Renal pelvis (tissue), 12 donors: ENCODE measurements around the gene PPP6C. TPM values are rescaled to one million over a fixed set of nuclear protein-coding genes. Genes with fewer than 3 reads are reported as not detected.
"Not testable (repeated sequence)": the region's sequence is repeated elsewhere in the genome, so short reads cannot be mapped to it uniquely, and the experiment has no call there.

ENCODE experiments used
- DNase-seq: peaks from one replicate; pipeline ENCODE4 v3.0.0-alpha.2; 2013
- long read RNA-seq, 16 experiments: transcript quantifications; one replicate each; lab custom pipeline, GENCODE V29; 2026
- polyA plus RNA-seq, 3 donors: library from polyadenylated mRNA; unstranded; fragments of 120-200 nt; gene quantifications; one replicate each; pipeline ENCODE4 v1.2.1, GENCODE V29; 2013; ENCODE audit not compliant: insufficient read length in 3 of 3

Gene PPP6C
- 10 to 100 TPM; 44.9 to 54.3 (median 51.0) TPM for polyA plus RNA-seq
- long read RNA-seq, donor 1, full-length matches to known transcripts: 29 of 53 reads
- long read RNA-seq, donor 1, partial matches to known transcripts: 24 of 53 reads
- long read RNA-seq, donor 1, other reads (novel, unspliced or antisense): 0 of 53 reads
- long read RNA-seq, donor 2, full-length matches to known transcripts: 26 of 26 reads
- long read RNA-seq, donor 2, partial matches to known transcripts: 0 of 26 reads
- long read RNA-seq, donor 2, other reads (novel, unspliced or antisense): 0 of 26 reads
- long read RNA-seq, donor 3, full-length matches to known transcripts: 22 of 22 reads
- long read RNA-seq, donor 3, partial matches to known transcripts: 0 of 22 reads
- long read RNA-seq, donor 3, other reads (novel, unspliced or antisense): 0 of 22 reads
- long read RNA-seq, donor 4, full-length matches to known transcripts: 19 of 26 reads
- long read RNA-seq, donor 4, partial matches to known transcripts: 7 of 26 reads
- long read RNA-seq, donor 4, other reads (novel, unspliced or antisense): 0 of 26 reads
- long read RNA-seq, donor 5, full-length matches to known transcripts: 15 of 30 reads
- long read RNA-seq, donor 5, partial matches to known transcripts: 15 of 30 reads
- long read RNA-seq, donor 5, other reads (novel, unspliced or antisense): 0 of 30 reads
- long read RNA-seq, donor 6, full-length matches to known transcripts: 13 of 34 reads
- long read RNA-seq, donor 6, partial matches to known transcripts: 9 of 34 reads
- long read RNA-seq, donor 6, other reads (novel, unspliced or antisense): 12 of 34 reads
- long read RNA-seq, donor 7, full-length matches to known transcripts: 26 of 31 reads
- long read RNA-seq, donor 7, partial matches to known transcripts: 5 of 31 reads
- long read RNA-seq, donor 7, other reads (novel, unspliced or antisense): 0 of 31 reads
- long read RNA-seq, donor 8, full-length matches to known transcripts: 12 of 26 reads
- long read RNA-seq, donor 8, partial matches to known transcripts: 14 of 26 reads
- long read RNA-seq, donor 8, other reads (novel, unspliced or antisense): 0 of 26 reads
- long read RNA-seq, donor 9, full-length matches to known transcripts: 27 of 27 reads
- long read RNA-seq, donor 9, partial matches to known transcripts: 0 of 27 reads
- long read RNA-seq, donor 9, other reads (novel, unspliced or antisense): 0 of 27 reads
- long read RNA-seq, donor 10, full-length matches to known transcripts: 8 of 8 reads
- long read RNA-seq, donor 10, partial matches to known transcripts: 0 of 8 reads
- long read RNA-seq, donor 10, other reads (novel, unspliced or antisense): 0 of 8 reads
- long read RNA-seq, donor 11, full-length matches to known transcripts: 17 of 17 reads
- long read RNA-seq, donor 11, partial matches to known transcripts: 0 of 17 reads
- long read RNA-seq, donor 11, other reads (novel, unspliced or antisense): 0 of 17 reads
- long read RNA-seq, donor 12, full-length matches to known transcripts: 28 of 28 reads
- long read RNA-seq, donor 12, partial matches to known transcripts: 0 of 28 reads
- long read RNA-seq, donor 12, other reads (novel, unspliced or antisense): 0 of 28 reads
- long read RNA-seq, donor 13, full-length matches to known transcripts: 4 of 30 reads
- long read RNA-seq, donor 13, partial matches to known transcripts: 26 of 30 reads
- long read RNA-seq, donor 13, other reads (novel, unspliced or antisense): 0 of 30 reads
- long read RNA-seq, donor 14: 0 reads
- long read RNA-seq, donor 15, full-length matches to known transcripts: 25 of 25 reads
- long read RNA-seq, donor 15, partial matches to known transcripts: 0 of 25 reads
- long read RNA-seq, donor 15, other reads (novel, unspliced or antisense): 0 of 25 reads
- long read RNA-seq, donor 16, full-length matches to known transcripts: 26 of 26 reads
- long read RNA-seq, donor 16, partial matches to known transcripts: 0 of 26 reads
- long read RNA-seq, donor 16, other reads (novel, unspliced or antisense): 0 of 26 reads

DNA sequence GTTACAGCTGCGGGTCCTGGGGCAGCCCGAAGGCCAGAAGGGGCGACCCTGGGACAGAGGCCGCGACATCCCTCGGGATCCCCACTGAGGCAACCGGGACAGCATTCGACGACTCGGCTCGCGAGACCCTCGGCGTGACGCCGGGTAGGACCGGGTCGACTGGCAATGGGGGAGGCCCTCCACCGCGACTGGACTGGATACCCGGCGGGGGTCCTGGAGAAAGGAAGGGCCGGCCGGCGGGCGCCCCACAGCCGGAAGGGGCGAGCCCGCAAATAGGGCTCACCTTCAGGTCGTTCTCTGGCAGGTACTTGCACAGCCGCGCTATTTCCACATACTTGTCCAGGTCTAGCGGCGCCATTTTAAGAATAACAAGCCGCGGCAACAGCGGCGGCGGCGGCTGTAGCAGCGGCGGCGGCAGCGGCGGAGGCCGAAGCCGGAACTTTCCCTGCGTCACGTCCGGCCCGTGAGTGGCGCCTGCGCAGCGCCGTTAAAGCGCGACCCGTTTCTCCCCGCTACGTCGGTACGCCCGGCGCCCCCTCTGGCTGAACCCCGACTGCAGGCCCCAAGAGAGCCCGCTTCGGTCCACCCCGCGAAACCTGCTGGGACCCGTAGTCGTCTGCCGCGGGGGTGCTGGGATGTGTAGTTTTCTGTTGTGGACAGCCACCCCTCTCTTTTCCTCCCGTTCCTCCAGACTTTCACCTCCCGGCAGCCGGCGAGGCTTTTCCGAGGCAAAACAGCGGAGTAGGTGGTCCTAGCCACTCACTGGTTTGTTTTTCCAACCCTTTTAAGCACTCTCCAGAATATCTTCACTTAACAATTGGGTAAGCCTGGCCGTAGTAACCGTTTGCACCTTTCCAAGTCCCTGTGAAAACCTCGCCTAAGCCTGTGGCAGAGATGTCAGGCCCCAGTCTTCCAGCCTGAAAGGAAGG is at the start of gene PPP6C:
Gene PPP6C (minus strand): TSS at position 443 of the 929 bp plus-strand sequence. CDS start 85 bp downstream, at position 358.
- peak; percentile 97 for DNase-seq

DNA sequence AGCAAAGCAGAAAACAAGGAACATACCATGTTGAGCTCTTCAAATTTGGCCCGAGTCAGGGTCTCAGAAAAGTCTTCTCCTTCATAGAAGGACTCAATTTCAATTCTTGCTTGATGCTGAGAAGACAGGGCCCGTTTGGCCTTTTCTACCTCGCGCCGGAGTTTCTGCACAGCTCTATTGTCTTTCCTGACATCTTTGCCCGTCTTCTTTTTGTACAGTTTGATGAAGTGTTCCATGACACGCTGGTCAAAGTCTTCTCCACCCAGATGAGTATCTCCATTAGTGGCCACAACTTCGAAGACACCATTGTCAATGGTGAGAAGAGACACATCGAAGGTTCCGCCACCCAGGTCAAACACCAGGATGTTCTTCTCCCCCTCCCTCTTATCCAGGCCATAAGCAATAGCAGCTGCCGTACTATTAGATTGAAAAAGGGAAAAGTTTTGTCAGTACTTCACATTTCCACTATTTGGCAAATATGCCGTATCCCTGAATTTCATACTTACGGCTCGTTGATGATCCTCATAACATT is 49.4 kb upstream of the PPP6C start:
- DNase-seq: no peak

DNA sequence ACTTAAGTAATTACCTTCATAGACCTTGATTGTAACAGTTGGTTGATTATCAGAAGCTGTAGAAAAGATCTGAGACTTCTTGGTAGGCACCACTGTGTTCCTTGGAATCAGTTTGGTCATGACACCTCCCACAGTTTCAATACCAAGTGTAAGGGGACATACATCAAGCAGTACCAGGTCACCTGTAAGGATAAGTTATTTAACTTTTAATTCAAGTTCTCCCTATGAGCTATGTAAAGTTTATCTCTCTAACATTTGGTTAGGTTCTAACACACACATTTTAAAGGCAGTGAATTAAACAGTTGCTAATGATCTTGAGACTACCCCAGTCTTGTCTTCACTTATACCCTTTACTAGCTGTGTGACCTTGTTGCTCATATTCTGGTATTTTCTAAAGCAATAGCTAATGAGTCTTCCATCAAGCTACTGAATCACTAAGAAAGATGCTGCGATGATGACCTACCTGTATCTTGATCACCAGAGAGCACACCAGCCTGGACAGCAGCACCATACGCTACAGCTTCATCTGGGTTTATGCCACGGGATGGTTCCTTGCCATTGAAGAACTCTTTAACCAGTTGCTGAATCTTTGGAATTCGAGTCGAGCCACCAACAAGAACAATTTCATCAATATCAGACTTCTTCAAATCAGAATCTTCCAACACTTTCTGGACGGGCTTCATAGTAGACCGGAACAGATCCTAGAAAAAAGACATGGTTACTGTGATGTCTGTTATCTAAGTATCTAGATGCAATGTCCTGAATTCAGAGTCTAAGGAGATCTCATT is 48.7 kb upstream of the PPP6C start:
- no peak for DNase-seq

DNA sequence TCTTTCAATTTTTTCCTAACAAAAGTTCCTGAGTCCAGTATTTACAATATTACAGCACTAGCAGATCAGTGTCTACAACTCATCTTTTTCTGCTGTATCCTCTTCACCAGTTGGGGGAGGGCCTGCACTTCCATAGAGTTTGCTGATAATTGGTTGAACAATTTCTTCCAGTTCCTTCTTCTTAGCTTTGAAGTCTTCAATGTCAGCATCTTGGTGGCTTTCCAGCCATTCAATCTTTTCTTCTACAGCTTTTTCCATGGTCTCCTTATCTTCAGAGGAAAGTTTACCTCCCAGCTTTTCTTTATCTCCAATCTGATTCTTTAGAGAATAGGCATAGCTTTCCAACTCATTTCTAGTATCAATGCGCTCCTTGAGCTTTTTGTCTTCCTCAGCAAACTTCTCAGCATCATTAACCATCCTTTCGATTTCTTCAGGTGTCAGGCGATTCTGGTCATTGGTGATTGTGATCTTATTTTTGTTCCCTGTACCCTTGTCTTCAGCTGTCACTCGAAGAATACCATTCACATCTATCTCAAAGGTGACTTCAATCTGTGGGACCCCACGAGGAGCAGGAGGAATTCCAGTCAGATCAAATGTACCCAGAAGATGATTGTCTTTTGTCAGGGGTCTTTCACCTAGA is 47.0 kb upstream of the PPP6C start:
- not testable (repeated sequence) for DNase-seq

DNA sequence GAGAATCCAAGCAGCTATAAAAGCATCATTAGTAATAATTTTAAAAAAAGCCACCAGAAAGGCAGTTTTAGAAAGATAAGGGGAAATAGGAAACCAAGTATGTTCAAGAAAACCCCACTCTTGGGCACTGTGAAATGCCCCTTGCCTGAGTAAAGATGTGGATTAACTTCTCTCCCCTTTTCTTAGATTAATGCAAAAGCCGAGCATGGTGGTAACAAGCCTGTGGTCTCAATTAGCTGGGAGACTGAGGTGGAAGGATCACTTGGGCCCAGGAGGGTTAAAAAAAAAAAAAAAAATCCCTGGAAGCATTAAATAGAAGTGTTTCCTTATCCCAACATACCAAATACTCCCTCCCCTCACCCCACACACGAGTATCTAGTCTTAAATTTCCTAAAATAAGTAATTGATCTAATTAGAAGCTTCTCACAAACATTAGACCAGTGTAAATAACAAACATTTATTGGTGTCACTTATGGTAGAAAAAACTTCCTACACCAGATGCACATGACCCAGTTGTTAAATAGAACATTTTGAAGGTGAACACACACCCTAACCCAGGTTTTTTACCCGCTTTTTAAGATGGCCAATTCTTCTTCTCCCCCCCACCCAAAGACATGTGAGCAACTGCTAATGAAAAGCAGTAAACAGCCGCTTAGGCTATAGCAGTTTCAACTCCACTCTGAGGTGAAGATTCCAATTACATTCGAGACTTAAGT is 46.4 kb upstream of the PPP6C start:
- DNase-seq: no peak

DNA sequence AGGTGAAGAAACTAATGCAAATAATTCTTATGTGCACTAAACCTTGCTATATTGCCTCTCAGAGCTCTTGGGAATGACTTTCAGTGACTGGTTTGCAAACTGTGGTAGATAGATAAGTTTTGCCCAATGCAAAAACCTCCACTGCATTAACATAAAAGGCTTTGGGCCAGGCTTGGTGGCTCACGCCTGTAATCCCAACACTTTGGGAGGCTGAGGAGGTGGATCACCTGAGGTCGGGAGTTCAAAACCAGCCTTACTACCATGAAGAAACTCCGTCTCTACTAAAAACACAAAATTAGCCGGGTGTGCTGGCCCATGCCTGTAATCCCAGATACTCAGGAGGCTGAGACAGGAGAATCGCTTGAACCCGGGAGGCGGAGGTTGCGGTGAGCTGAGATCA is 44.5 kb upstream of the PPP6C start:
- DNase-seq: not testable (repeated sequence)

DNA sequence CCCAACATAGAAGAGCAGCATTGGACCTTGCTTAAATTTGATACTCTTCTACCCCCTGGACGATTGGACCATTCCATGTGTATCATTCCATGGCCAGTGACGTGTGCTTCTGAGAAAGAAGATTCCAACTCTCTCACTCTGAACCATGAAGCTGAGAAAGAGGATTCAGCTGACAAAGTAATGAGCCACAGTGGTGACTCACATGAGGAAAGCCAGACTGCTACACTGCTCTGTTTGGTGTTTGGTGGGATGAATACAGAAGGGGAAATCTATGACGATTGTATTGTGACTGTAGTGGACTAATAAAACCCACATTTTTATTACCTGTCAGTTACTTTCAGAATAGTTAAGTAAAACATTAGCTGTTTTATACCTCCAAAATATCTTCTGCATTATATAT is 44.1 kb upstream of the PPP6C start:
- DNase-seq: no peak

DNA sequence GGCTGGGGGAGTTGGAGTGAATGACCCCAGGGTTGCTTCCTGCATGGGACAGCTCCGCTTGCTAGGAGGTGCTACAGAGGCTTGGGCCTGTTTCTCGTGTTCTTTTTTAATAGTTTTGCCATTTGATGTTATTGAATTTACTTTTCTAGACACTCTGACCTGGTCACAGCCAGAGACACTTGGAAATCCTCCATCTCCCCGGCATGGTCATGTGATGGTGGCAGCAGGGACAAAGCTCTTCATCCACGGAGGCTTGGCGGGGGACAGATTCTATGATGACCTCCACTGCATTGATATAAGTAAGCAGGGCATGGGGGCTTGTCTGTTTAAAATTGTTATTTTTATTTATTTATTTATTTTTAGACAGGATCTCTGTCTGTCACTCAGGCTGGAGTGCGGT is 38.2 kb upstream of the PPP6C start:
- DNase-seq: no peak

DNA sequence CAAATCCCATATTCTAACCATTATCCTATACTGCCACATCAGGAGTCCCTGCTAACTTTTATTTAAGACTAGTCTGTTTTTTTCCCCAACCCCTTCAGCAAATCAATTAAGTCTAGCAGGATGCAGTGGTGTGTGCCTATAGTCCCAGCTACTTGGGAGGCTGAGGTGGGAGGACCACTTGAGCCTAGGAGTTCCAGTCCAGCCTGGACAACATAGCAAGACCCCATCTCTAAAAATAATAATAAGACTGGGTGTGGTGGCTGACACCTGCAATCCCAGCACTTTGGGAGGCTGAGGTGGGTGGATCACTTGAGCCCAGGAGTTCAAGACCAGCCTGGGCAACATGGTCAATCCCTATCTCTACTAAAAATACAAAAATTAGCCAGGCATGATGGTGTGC is 35.3 kb upstream of the PPP6C start:
- not testable (repeated sequence) for DNase-seq

DNA sequence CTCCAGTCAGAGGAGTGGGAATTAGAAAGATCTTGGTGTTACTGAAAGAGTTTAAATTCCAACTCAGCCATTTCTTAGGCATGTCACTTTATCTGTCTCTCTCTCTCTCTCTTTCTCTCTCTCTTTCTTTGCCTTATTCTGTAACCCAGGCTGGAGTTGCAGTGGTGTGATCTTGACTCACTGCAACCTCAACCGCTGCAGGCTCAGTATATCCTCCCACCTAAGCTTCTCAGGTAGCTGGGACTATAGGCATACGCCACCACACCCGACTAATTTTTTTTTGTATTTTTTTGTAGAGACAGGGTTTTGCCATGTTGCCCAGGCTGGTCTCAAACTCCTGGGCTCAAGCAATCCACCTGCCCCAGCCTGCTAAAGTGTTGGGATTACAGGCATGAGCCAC is 29.0 kb upstream of the PPP6C start:
- DNase-seq: no peak

DNA sequence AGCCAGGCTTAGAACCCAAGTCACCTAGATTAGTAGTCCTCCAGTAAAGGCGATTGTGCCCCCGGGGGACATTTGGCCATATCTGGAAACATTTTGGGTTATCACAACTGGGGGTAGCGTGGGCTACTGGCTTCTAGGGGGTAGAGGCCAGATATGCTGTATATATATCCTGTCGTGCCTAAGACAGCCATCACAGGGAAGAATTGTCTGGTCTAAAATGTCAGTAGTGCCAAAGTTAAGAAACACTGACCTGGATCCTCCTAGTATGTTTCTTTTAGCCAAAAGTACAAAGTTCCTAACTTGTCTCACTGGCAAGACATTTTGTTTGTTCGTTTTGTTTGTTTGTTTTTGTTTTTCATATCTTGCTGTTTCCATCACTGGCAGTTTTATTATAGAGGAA is 24.6 kb upstream of the PPP6C start:
- DNase-seq: no peak

DNA sequence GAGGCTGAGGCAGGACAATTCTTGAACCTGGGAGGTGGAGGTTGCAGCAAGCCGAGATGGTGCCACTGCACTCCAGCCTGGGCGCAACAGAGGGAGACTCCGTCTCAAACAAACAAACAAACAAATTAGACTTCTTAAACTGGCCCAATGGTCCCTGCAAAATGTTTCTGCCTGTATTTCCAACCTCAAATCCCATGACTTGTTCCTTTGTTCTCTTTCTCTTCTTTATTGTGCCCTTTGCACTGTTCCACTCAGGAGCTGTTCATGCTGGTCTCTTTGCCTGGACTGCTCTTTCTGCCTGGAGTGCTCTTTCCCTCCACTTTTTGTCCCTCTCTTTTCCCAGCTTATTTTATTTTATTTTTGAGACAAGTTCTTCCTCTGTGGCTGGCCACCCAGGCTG is 14.9 kb upstream of the PPP6C start:
- no peak for DNase-seq

DNA sequence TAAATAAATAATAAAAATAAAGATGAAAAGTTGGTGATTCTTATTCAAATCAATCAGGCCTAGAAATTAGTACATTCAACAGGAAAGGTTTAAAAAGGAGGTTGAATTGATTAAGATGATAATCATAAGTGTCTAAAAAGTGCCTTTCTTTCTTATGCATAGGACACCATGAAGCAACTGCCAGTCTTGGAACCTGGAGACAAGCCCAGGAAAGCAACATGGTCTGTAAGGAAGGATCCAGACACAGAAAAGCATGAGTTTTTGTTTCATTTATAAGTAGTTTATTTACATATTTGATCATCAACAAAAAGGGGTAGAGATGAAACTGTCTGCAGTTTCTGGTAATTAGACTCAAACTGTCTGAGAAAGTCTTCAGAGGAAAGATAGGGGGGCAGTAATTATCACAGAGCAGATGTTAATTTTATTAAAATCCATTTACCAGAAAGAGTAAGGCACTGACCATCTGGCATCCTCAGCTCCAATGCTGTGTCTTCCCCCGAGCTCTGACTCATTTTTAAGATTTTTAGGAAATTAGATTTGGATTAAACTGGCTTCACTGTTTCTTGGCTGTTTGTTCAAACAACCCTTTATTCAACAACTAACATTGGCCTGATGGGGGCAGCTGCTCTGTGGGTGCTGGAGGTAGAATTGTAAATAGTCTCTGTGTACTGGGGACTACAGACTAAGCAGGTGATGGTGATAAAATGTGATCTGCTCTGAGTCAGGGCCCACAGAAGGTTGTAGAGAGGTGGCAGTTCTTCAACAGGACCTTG is 13.4 kb upstream of the PPP6C start:
- no peak for DNase-seq

DNA sequence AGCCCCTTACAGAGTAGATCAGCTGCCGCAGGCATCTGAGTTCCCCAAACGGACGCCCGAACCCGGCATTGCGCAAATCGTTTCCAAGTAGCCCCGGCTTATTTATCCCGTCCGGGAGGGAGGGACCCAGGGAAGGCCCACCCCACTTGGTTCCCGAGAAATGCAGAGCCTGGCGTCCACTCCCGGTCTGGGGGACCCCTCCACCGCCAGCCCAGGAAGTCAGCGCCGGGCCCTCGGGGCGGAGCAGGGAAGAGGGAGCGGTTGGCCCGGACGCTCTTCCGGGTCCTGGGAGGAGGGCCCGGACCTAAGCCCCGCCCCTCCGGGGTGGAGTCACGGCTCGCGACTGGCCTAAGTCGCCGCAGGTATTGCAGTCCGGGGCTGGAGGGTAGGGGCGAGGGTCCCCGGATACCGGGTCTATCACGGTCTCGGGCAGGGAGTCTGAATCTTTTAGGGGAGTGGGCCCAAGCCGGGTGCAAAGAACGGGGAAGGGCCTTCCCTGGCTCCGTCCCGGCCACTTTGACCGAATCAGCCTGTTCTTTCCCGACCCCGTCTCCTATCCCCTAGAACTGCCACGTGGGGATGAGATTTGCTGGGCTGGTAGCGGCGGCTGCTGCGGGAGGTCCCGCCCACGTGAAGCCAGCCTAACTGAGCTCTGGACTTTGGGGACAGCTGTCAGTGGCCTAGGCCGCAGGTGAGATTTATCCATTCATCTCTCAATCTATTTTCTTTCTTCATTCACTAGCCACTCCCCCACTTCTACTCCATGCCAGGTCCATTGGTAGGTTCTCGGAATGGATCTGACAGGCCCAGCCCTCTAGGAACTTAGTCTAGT is 10.8 kb upstream of the PPP6C start, which contains the start of gene RABEPK:
Gene RABEPK (plus strand): TSS at position 327 of the 832 bp plus-strand sequence. CDS start 2,472 bp downstream, outside the sequence.
- DNase-seq: peak; percentile 95

DNA sequence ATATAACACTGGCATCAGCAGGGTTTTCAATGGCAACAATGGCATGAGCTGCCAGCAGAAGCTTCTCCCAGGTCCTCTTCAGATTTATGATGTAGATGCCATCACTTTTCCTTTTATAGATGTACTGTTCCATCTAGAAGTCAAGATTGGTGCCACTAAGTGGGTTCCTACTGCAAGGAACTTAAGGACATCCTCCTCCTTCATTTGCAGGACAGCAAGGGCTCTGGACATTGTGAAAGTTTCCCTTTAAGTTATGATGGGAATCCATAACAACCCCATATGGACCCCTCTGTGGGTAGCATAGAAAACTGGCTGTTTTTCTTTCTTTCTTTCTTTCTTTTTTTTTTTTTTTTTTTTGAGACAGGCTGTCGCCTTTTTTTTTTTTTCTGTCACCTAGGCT is 6.0 kb upstream of the PPP6C start:
- not testable (repeated sequence) for DNase-seq
